ENCODE data around the gene LOXHD1.

- TF ChIP-seq CTCF (IDR thresholded peaks at IDR 0.05) (no peak), POLR2A (IDR thresholded peaks at IDR 0.05) (no peak), POLR2AphosphoS5 (IDR thresholded peaks at IDR 0.05; ENCODE audit: insufficient read depth in 1 of 2, low read depth in 1 of 2) (no peak)
Observed at GRCh38 chr18:46636040-46636630, 20.9 kb downstream of the LOXHD1 start.

Data from vagina (tissue), 2 donors.